ENCODE data around the gene CCR9.

DNA sequence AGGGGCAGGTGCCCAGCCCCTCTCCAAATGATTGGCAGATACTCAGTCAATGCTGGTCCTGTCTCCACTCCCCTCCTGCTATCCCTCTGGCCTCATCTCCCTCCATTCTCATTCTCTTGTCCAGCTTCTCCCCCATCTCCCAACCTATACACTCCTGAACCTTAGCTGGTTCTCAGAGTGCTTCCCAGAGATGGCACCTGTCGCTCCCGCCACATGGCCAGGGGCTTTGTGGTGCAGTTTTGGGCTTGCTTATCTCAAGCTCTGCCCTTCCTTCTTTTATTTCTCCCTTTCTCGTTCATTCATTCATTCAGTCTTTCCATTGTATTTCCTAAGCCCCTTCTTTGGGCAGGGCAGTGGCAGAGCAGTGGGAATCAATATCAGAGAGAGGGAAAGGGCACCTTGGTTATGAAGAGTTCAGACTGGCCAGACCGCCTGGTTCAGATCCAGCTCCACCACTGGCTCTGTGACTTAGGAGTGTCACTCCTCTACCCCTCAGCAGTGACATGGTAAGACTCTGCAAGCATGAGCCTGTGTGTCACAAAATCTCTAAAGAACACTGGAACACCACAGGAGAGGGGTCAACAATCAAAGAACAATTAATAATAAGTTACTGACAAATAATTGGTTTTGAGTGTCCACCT lies 36.7 kb downstream of the CCR9 start:
- TF ChIP-seq ZNF24 (IDR thresholded peaks at IDR 0.05) (no peak), STAT3 (IDR thresholded peaks at IDR 0.05; ENCODE audit: low read depth, low read length) (no peak), STAT1 (conservative IDR thresholded peaks at IDR 0.05) (no peak), YY1 (IDR thresholded peaks at IDR 0.05; ENCODE audit: low read depth, low read length) (no peak), POLR2AphosphoS5 (IDR thresholded peaks at IDR 0.05; ENCODE audit: low read length) (no peak), NFYA (IDR thresholded peaks at IDR 0.05; ENCODE audit: borderline replicate concordance, low read depth, low read length) (no peak), PAX5 (IDR thresholded peaks at IDR 0.05; ENCODE audit: borderline replicate concordance, low read depth, low read length) (no peak), EZH2 (IDR thresholded peaks at IDR 0.05; ENCODE audit: borderline replicate concordance, control insufficient read depth, low read depth, low read length) (no peak), ZNF217 (IDR thresholded peaks at IDR 0.05) (no peak), HDGF (IDR thresholded peaks at IDR 0.05) (no peak)
- TF ChIP-seq, protein P1, sequence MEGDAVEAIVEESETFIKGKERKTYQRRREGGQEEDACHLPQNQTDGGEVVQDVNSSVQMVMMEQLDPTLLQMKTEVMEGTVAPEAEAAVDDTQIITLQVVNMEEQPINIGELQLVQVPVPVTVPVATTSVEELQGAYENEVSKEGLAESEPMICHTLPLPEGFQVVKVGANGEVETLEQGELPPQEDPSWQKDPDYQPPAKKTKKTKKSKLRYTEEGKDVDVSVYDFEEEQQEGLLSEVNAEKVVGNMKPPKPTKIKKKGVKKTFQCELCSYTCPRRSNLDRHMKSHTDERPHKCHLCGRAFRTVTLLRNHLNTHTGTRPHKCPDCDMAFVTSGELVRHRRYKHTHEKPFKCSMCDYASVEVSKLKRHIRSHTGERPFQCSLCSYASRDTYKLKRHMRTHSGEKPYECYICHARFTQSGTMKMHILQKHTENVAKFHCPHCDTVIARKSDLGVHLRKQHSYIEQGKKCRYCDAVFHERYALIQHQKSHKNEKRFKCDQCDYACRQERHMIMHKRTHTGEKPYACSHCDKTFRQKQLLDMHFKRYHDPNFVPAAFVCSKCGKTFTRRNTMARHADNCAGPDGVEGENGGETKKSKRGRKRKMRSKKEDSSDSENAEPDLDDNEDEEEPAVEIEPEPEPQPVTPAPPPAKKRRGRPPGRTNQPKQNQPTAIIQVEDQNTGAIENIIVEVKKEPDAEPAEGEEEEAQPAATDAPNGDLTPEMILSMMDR (IDR thresholded peaks at IDR 0.05 in 2 of 3, conservative IDR thresholded peaks at IDR 0.05 in 1 of 3; ENCODE audit: control insufficient read depth in 2 of 3, extremely low read depth in 1 of 3, insufficient read depth in 1 of 3, low read depth in 3 of 3, low read length in 3 of 3) = no peak
- TF ChIP-seq, protein P2, sequence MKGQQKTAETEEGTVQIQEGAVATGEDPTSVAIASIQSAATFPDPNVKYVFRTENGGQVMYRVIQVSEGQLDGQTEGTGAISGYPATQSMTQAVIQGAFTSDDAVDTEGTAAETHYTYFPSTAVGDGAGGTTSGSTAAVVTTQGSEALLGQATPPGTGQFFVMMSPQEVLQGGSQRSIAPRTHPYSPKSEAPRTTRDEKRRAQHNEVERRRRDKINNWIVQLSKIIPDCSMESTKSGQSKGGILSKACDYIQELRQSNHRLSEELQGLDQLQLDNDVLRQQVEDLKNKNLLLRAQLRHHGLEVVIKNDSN (IDR thresholded peaks at IDR 0.05; ENCODE audit: borderline replicate concordance, extremely low read length, insufficient read depth, low read depth, low read length) = no peak
